Motor neuron (in vitro differentiated cells): ENCODE measurements around the gene CAPN15. TPM values are rescaled to one million over a fixed set of nuclear protein-coding genes. Genes with fewer than 3 reads are reported as not detected.
"Not testable (repeated sequence)": the region's sequence is repeated elsewhere in the genome, so short reads cannot be mapped to it uniquely, and the experiment has no call there.

ENCODE experiments used
- ATAC-seq, 8 experiments: fragments of 200-7000 bp; cut with Tn5 transposase; replicated peaks in 6 of 8; 2 replicates each; pipeline ENCODE4 v1.8.0; 2021; ENCODE audit warnings: mild to moderate bottlenecking in 8 of 8, moderate library complexity in 8 of 8
- H3K27ac ChIP-seq, 2 donors: fragments of 250-450 bp; sonication (Bioruptor Pico); 2 replicates each; pipeline ENCODE4 v1.9.0; 2021; ENCODE audit warnings: antibody characterized with exemption in 2 of 2, mild to moderate bottlenecking in 2 of 2, moderate library complexity in 1 of 2
- H3K4me1 ChIP-seq, 2 donors: fragments of 250-450 bp; sonication (Bioruptor Pico); replicated peaks in 1 of 2; 2 replicates each; pipeline ENCODE4 v1.6.1; 2021; ENCODE audit warnings: antibody characterized with exemption in 2 of 2, mild to moderate bottlenecking in 2 of 2, moderate library complexity in 1 of 2
- H3K4me3 ChIP-seq, 5 donors: fragments of 250-450 bp; sonication (Bioruptor Pico); 2 replicates each; pipeline ENCODE4 v1.9.0; 2021; ENCODE audit warnings: antibody characterized with exemption in 5 of 5, mild to moderate bottlenecking in 5 of 5, moderate library complexity in 4 of 5
- WGBS, 10 experiments: fragments of 450-650 bp; shearing (Covaris generic); methylation state at CpG; one replicate each; pipeline ENCODE4 v1.0.0; 2022; 5-methylcytosine and 5-hydroxymethylcytosine counted together
- in situ Hi-C, 9 experiments: fragments of 400-800 bp; cut with MboI; loops; one replicate each; pipeline ENCODE4 v1.15.0; 2021; ENCODE audit warnings: low sequenced_read_pairs in 9 of 9, low pct_unique_long_range_greater_than_20kb in 2 of 9; ENCODE audit not compliant: unreplicated experiment in 9 of 9
- total RNA-seq, 8 experiments: library from RNA; unstranded; fragments of 300-600 nt; gene quantifications; 2 replicates each; pipeline versions ENCODE4 v1.2.3 to v1.2.4, GENCODE V29; 2022

Gene CAPN15
- total RNA-seq, 8 experiments from 2014 or later, result 7.1 to 46.4 (median 12.7) TPM

- Histone ChIP-seq H3K4me1 (no peaks in the 10 kb centered on the region), H3K27ac (no peak overlapping the region), H3K4me3 (no peak overlapping the region)
- 95% methylated on average over 6 of the region's 12 CpGs; no CpG with 5 or more reads in 9 of the 10 experiments for WGBS, 10 experiments
- in situ Hi-C loops, result no loop called here
- ATAC-seq, result no peak
Observed at GRCh38 chr16:596736-597060, 69.2 kb downstream of the CAPN15 start.

- H3K4me3 ChIP-seq, result not testable (repeated sequence)
Observed at GRCh38 chr16:597655-598054, 70.1 kb downstream of the CAPN15 start.

GRCh38 chr16:598823-599739, 71.6 kb downstream of the CAPN15 start:
- H3K4me1 ChIP-seq, result no peaks in the 10 kb centered on the region
- in situ Hi-C loops, result no loop called here
- no peak overlapping the region for H3K4me3 ChIP-seq
- WGBS, 10 experiments, result 93 to 100% (median 100%) methylated on average over 2 to 8 of the region's 43 CpGs; no CpG with 5 or more reads in 5 of the 10 experiments
- peak in 2 of 8 experiments; percentile 13 for ATAC-seq
- no peak overlapping the region for H3K27ac ChIP-seq

More at GRCh38 chr16:597655-598054, 70.1 kb downstream of the CAPN15 start:
- H3K4me1 ChIP-seq, in situ Hi-C loops, ATAC-seq, H3K27ac ChIP-seq: not testable (repeated sequence)
- 92 to 100% (median 100%) methylated on average over 1 to 5 of the region's 7 CpGs; no CpG with 5 or more reads in 3 of the 10 experiments for WGBS, 10 experiments

- H3K4me3 ChIP-seq, result no peak overlapping the region
- no peak overlapping the region for H3K27ac ChIP-seq
- in situ Hi-C loops, result no loop called here
- no peaks in the 10 kb centered on the region for H3K4me1 ChIP-seq
- WGBS, 10 experiments, result 0 to 90% (median 58%) methylated on average over 1 to 5 of the region's 7 CpGs; no CpG with 5 or more reads in 4 of the 10 experiments
- peak in 5 of 8 experiments; percentile 26 to 65 (median 37) for ATAC-seq
Observed at GRCh38 chr16:600781-601180, 73.3 kb downstream of the CAPN15 start.

- ATAC-seq, result peak in 1 of 8 experiments; percentile 60
- 44 to 100% (median 92%) methylated on average over 1 to 5 of the region's 5 CpGs for WGBS, 10 experiments
- H3K4me3 ChIP-seq, result no peak overlapping the region
- H3K27ac ChIP-seq, result no peak overlapping the region
- H3K4me1 ChIP-seq, result no peaks in the 10 kb centered on the region
- in situ Hi-C loops, result no loop called here
Observed at GRCh38 chr16:603933-604332, 76.4 kb downstream of the CAPN15 start.

Other genes starting within 250 kb of the CAPN15 start
- gene ARHGDIG, start 247.1 kb upstream of the CAPN15 start, total RNA-seq, result 10 to 100 TPM in 4 of 8 experiments, 1 to 10 TPM in 2, under 1 TPM in 2; 0.25 to 55.2 (median 8.5) TPM
- gene PDIA2, start 244.5 kb upstream of the CAPN15 start, total RNA-seq, result 10 to 100 TPM in 3 of 8 experiments, 1 to 10 TPM in 2, under 1 TPM in 1, not detected in 2; 0.35 to 18.5 (median 9.1) TPM
- 10 to 100 TPM; 10.3 to 21.6 (median 15.9) TPM for gene AXIN1, start 175.0 kb upstream of the CAPN15 start, total RNA-seq
- 100 to 1,000 TPM in 1 of 8 experiments, 10 to 100 TPM in 7; 57.8 to 117 (median 82.2) TPM for gene MRPL28, start 157.2 kb upstream of the CAPN15 start, total RNA-seq
- gene PGAP6, start 145.7 kb upstream of the CAPN15 start, total RNA-seq, result 10 to 100 TPM; 19.2 to 82.1 (median 25.3) TPM
- 10 to 100 TPM; 24.9 to 88.9 (median 54.0) TPM for gene NME4, start 130.5 kb upstream of the CAPN15 start, total RNA-seq
- 10 to 100 TPM in 6 of 8 experiments, 1 to 10 TPM in 2; 7.1 to 24.2 (median 11.8) TPM for gene DECR2, start 125.8 kb upstream of the CAPN15 start, total RNA-seq
- gene RAB11FIP3, start 102.1 kb upstream of the CAPN15 start, total RNA-seq, result 10 to 100 TPM; 13.6 to 32.6 (median 25.2) TPM
- under 1 TPM in 5 of 8 experiments, not detected in 3; 0.05 to 0.85 (median 0.24) TPM for gene PRR35, start 32.7 kb downstream of the CAPN15 start, total RNA-seq
- 1 to 10 TPM in 5 of 8 experiments, under 1 TPM in 3; 0.33 to 2.2 (median 1.0) TPM for gene NHLRC4, start 39.3 kb downstream of the CAPN15 start, total RNA-seq
- gene PIGQ, start 42.3 kb downstream of the CAPN15 start, total RNA-seq, result 10 to 100 TPM; 17.0 to 56.1 (median 26.0) TPM
- gene RAB40C, start 62.4 kb downstream of the CAPN15 start, total RNA-seq, result 10 to 100 TPM in 7 of 8 experiments, 1 to 10 TPM in 1; 9.3 to 23.8 (median 17.1) TPM
- gene WFIKKN1, start 103.3 kb downstream of the CAPN15 start, total RNA-seq, result 1 to 10 TPM in 2 of 8 experiments, under 1 TPM in 6; 0.14 to 9.0 (median 0.54) TPM
- 10 to 100 TPM; 52.5 to 97.9 (median 66.7) TPM for gene METTL26, start 108.6 kb downstream of the CAPN15 start, total RNA-seq
- 10 to 100 TPM; 10.3 to 58.8 (median 31.3) TPM for gene MCRIP2, start 114.1 kb downstream of the CAPN15 start, total RNA-seq
- 10 to 100 TPM in 7 of 8 experiments, 1 to 10 TPM in 1; 8.0 to 62.4 (median 16.4) TPM for gene WDR90, start 121.7 kb downstream of the CAPN15 start, total RNA-seq
- gene RHOT2, start 140.4 kb downstream of the CAPN15 start, total RNA-seq, result 100 to 1,000 TPM in 2 of 8 experiments, 10 to 100 TPM in 6; 30.6 to 119 (median 51.7) TPM
- gene RHBDL1, start 148.0 kb downstream of the CAPN15 start, total RNA-seq, result 1 to 10 TPM; 1.0 to 8.5 (median 3.3) TPM
- 100 to 1,000 TPM in 3 of 8 experiments, 10 to 100 TPM in 5; 39.9 to 144 (median 79.4) TPM for gene STUB1, start 152.7 kb downstream of the CAPN15 start, total RNA-seq
- 10 to 100 TPM; 18.1 to 56.4 (median 33.2) TPM for gene JMJD8, start 156.6 kb downstream of the CAPN15 start, total RNA-seq
- 10 to 100 TPM in 4 of 8 experiments, 1 to 10 TPM in 4; 6.0 to 18.9 (median 11.5) TPM for gene WDR24, start 162.7 kb downstream of the CAPN15 start, total RNA-seq
- 10 to 100 TPM in 3 of 8 experiments, 1 to 10 TPM in 2, under 1 TPM in 3; 0.31 to 13.5 (median 6.3) TPM for gene FBXL16, start 178.1 kb downstream of the CAPN15 start, total RNA-seq
- gene METRN, start 187.4 kb downstream of the CAPN15 start, total RNA-seq, result 100 to 1,000 TPM in 2 of 8 experiments, 10 to 100 TPM in 6; 10.1 to 402 (median 34.9) TPM
- 10 to 100 TPM; 21.6 to 30.5 (median 24.5) TPM for gene ANTKMT, start 193.4 kb downstream of the CAPN15 start, total RNA-seq
- 10 to 100 TPM in 1 of 8 experiments, 1 to 10 TPM in 7; 2.7 to 26.1 (median 4.6) TPM for gene CCDC78, start 198.7 kb downstream of the CAPN15 start, total RNA-seq
- 10 to 100 TPM in 6 of 8 experiments, 1 to 10 TPM in 2; 6.6 to 36.6 (median 14.2) TPM for gene HAGHL, start 199.4 kb downstream of the CAPN15 start, total RNA-seq
- 10 to 100 TPM; 15.0 to 30.5 (median 24.9) TPM for gene CIAO3, start 213.3 kb downstream of the CAPN15 start, total RNA-seq
- gene MSLN, start 233.0 kb downstream of the CAPN15 start, total RNA-seq, result under 1 TPM in 3 of 8 experiments, not detected in 5; 0.23 to 0.63 (median 0.43) TPM